OCI-LY1 (cell line): ENCODE data around the gene SLCO3A1.

ENCODE experiments used
- H2AFZ ChIP-seq: fragments of 200-600 bp; sonication (generic), shearing (Covaris generic); 2 replicates; pipeline ENCODE4 v1.6.0; 2014; ENCODE audit warnings: antibody characterized with exemption, mild to moderate bottlenecking, low read length
- H3F3A ChIP-seq: fragments of 200-600 bp; sonication (generic), shearing (Covaris generic); 2 replicates; pipeline ENCODE4 v1.6.0; 2014; ENCODE audit warnings: mild to moderate bottlenecking, antibody characterized with exemption, low read length, moderate library complexity; ENCODE audit not compliant: insufficient read depth
- H3K27ac ChIP-seq: fragments of 200-600 bp; sonication (generic); 2 replicates; pipeline ENCODE4 v1.5.1; 2014; ENCODE audit warnings: low read length, mixed run types, mild to moderate bottlenecking, low read depth; ENCODE audit not compliant: poor library complexity, severe bottlenecking
- H3K27me3 ChIP-seq: fragments of 200-600 bp; sonication (generic); 2 replicates; pipeline ENCODE4 v1.6.0; 2014; ENCODE audit warnings: antibody characterized with exemption, mild to moderate bottlenecking, low read length, moderate library complexity; ENCODE audit not compliant: insufficient read depth
- H3K36me3 ChIP-seq: fragments of 200-600 bp; sonication (generic); 2 replicates; pipeline ENCODE4 v1.6.1; 2014; ENCODE audit warnings: mild to moderate bottlenecking, antibody characterized with exemption, low read length, moderate library complexity, mixed read lengths; ENCODE audit not compliant: insufficient read depth
- H3K4me1 ChIP-seq: fragments of 200-600 bp; sonication (generic); 2 replicates; pipeline ENCODE4 v1.5.1; 2014; ENCODE audit warnings: mild to moderate bottlenecking, low read length, moderate library complexity; ENCODE audit not compliant: insufficient read depth, severe bottlenecking
- H3K4me2 ChIP-seq: fragments of 200-600 bp; sonication (generic), shearing (Covaris generic); 2 replicates; pipeline ENCODE4 v1.6.1; 2014; ENCODE audit warnings: low read length
- H3K4me3 ChIP-seq: fragments of 200-600 bp; sonication (generic); 2 replicates; pipeline ENCODE4 v1.5.1; 2014; ENCODE audit warnings: low read length, low read depth, mild to moderate bottlenecking, mixed read lengths; ENCODE audit not compliant: poor library complexity, severe bottlenecking
- H3K79me2 ChIP-seq: fragments of 200-600 bp; shearing (Covaris generic); 2 replicates; pipeline ENCODE4 v1.6.1; 2016; ENCODE audit warnings: mixed run types, low read length, mixed read lengths; ENCODE audit not compliant: insufficient read depth
- H3K9ac ChIP-seq: fragments of 200-600 bp; sonication (generic), shearing (Covaris generic); 2 replicates; pipeline ENCODE4 v1.6.1; 2014; ENCODE audit warnings: mild to moderate bottlenecking, low read length, mixed read lengths
- H3K9me2 ChIP-seq: fragments of 200-600 bp; sonication (generic), shearing (Covaris generic); 2 replicates; pipeline ENCODE4 v1.6.1; 2014; ENCODE audit warnings: low read depth, mild to moderate bottlenecking, low read length, mixed read lengths
- H3K9me3 ChIP-seq: fragments of 200-600 bp; shearing (Covaris generic); 2 replicates; pipeline ENCODE4 v1.6.1; 2014; ENCODE audit warnings: low read length, mixed read lengths
- H4K20me1 ChIP-seq: fragments of 200-600 bp; sonication (generic), shearing (Covaris generic); 2 replicates; pipeline ENCODE4 v1.6.0; 2016; ENCODE audit warnings: mild to moderate bottlenecking, low read length; ENCODE audit not compliant: insufficient read depth
- CTCF ChIP-seq: fragments of 200-600 bp; sonication (generic), shearing (Covaris generic); IDR thresholded peaks from 2 replicates; pipeline ENCODE4 v1.5.1; 2017; ENCODE audit warnings: mild to moderate bottlenecking, antibody characterized with exemption, low read length, moderate library complexity, mixed read lengths
- EZH2 ChIP-seq: fragments of 200-600 bp; sonication (generic), shearing (Covaris generic); IDR thresholded peaks from 2 replicates; pipeline ENCODE4 v1.8.0; 2017; ENCODE audit warnings: borderline replicate concordance, mixed run types, mild to moderate bottlenecking, antibody characterized with exemption, low read length, moderate library complexity, mixed read lengths

Gene SLCO3A1

GRCh38 chr15:91826443-91826842 is 27.1 kb upstream of the SLCO3A1 start:
- H3K9me3 ChIP-seq: no peaks in the 10 kb centered on the region
- no peaks in the 10 kb centered on the region for H3K36me3 ChIP-seq
- no peaks in the 10 kb centered on the region for H3K9me2 ChIP-seq
- H3K4me2 ChIP-seq: no peak overlapping the region
- no peaks in the 10 kb centered on the region for H3K27me3 ChIP-seq
- no peak overlapping the region for H3K4me3 ChIP-seq
- H3K9ac ChIP-seq: no peak overlapping the region
- H3K4me1 ChIP-seq: no peaks in the 10 kb centered on the region
- H3K79me2 ChIP-seq: no peaks in the 10 kb centered on the region
- H3F3A ChIP-seq: no peaks in the 10 kb centered on the region
- no peak overlapping the region for H2AFZ ChIP-seq
- TF ChIP-seq EZH2 (no peak), CTCF (no peak)
- H4K20me1 ChIP-seq: no peaks in the 10 kb centered on the region
- H3K27ac ChIP-seq: no peak overlapping the region

- no peaks in the 10 kb centered on the region for H3K9me2 ChIP-seq
- no peaks in the 10 kb centered on the region for H3K4me1 ChIP-seq
- no peaks in the 10 kb centered on the region for H3K36me3 ChIP-seq
- H2AFZ ChIP-seq: no peak overlapping the region
- H3K27ac ChIP-seq: no peak overlapping the region
- no peaks in the 10 kb centered on the region for H3F3A ChIP-seq
- TF ChIP-seq EZH2 (no peak), CTCF (no peak)
- H3K9ac ChIP-seq: no peak overlapping the region
- H3K4me3 ChIP-seq: no peak overlapping the region
- no peaks in the 10 kb centered on the region for H3K79me2 ChIP-seq
- no peaks in the 10 kb centered on the region for H3K9me3 ChIP-seq
- no peaks in the 10 kb centered on the region for H4K20me1 ChIP-seq
- no peaks in the 10 kb centered on the region for H3K27me3 ChIP-seq
- H3K4me2 ChIP-seq: no peak overlapping the region
Measured at GRCh38 chr15:91833056-91833455, 20.5 kb upstream of the SLCO3A1 start.

- no peaks in the 10 kb centered on the region for H3K79me2 ChIP-seq
- H3K27ac ChIP-seq: no peak overlapping the region
- H4K20me1 ChIP-seq: no peaks in the 10 kb centered on the region
- H3K9ac ChIP-seq: no peak overlapping the region
- no peaks in the 10 kb centered on the region for H3F3A ChIP-seq
- no peaks in the 10 kb centered on the region for H3K9me3 ChIP-seq
- TF ChIP-seq CTCF: no peak
- no peak for TF ChIP-seq EZH2
- H3K4me1 ChIP-seq: no peaks in the 10 kb centered on the region
- H3K9me2 ChIP-seq: no peaks in the 10 kb centered on the region
- H3K4me2 ChIP-seq: no peak overlapping the region
- H3K4me3 ChIP-seq: no peak overlapping the region
- H3K36me3 ChIP-seq: no peaks in the 10 kb centered on the region
- no peaks in the 10 kb centered on the region for H3K27me3 ChIP-seq
- H2AFZ ChIP-seq: no peak overlapping the region
Measured at GRCh38 chr15:91839867-91840266, 13.6 kb upstream of the SLCO3A1 start.
